Body of pancreas (tissue), 4 donors: ENCODE data around the gene INPP5J. TPM values are rescaled to one million over a fixed set of nuclear protein-coding genes. Genes with fewer than 3 reads are reported as not detected.
"Not testable (repeated sequence)": the region's sequence is repeated elsewhere in the genome, so short reads cannot be mapped to it uniquely, and the experiment has no call there.

Source experiments
- ATAC-seq: fragments of 150-250 bp; one replicate; pipeline ENCODE4 v1.9.1; 2016
- DNase-seq, 4 donors: peaks; one replicate each; pipeline ENCODE4 v3.0.0-alpha.2; 2019
- H3K27ac ChIP-seq, 4 donors: fragments of 200-600 bp; sonication (generic); 1 replicate in 3 of 4; 2 replicates in 1 of 4; pipeline versions ENCODE4 v1.5.1 to v1.6.1; 2016 to 2019; ENCODE audit warnings: mild to moderate bottlenecking in 1 of 4, mixed read lengths in 1 of 4, moderate library complexity in 1 of 4
- H3K27me3 ChIP-seq, 2 donors: fragments of 200-600 bp; sonication (generic); one replicate each; pipeline ENCODE4 v1.6.0; 2016; ENCODE audit warnings: mild to moderate bottlenecking in 1 of 2
- H3K36me3 ChIP-seq, 2 donors: fragments of 200-600 bp; sonication (generic); replicated peaks in 1 of 2; 2 replicates each; pipeline ENCODE4 v1.5.1; 2016; ENCODE audit warnings: low read depth in 2 of 2; ENCODE audit not compliant: insufficient read depth in 1 of 2
- H3K4me1 ChIP-seq: fragments of 200-600 bp; sonication (generic); one replicate; pipeline ENCODE4 v1.6.0; 2016
- H3K4me3 ChIP-seq, 2 donors: fragments of 200-600 bp; sonication (generic); 1 replicate in 1 of 2; 2 replicates in 1 of 2; pipeline ENCODE4 v1.5.1; 2016 to 2019
- H3K9me3 ChIP-seq, 3 donors: fragments of 200-600 bp; sonication (generic); 1 replicate in 2 of 3; 2 replicates in 1 of 3; pipeline ENCODE4 v1.5.1; 2016
- CTCF ChIP-seq, 7 experiments: fragments of 450-650 bp in 4 of 7; fragments of 200-600 bp in 3 of 7; sonication (generic) in 3 of 7; IDR thresholded peaks; one replicate each; pipeline ENCODE4 v1.5.1; 2016 to 2019; ENCODE audit warnings: antibody characterized with exemption in 7 of 7
- POLR2A ChIP-seq, 3 donors: fragments of 450-650 bp; IDR thresholded peaks; one replicate each; pipeline ENCODE4 v1.6.1; 2016; ENCODE audit warnings: antibody characterized with exemption in 3 of 3, mild to moderate bottlenecking in 2 of 3
- WGBS, 2 donors: methylation state at CpG; one replicate each; pipeline ENCODE4 v1.1.5; 2017; 5-methylcytosine and 5-hydroxymethylcytosine counted together
- intact Hi-C: fragments of 100-400 bp; cut with DNase I; formaldehyde crosslinking; loops from one replicate; pipeline ENCODE4 v1.15.1; 2023
- total RNA-seq, 2 donors: library from RNA; depleted of rRNA; stranded (reverse); fragments of >200 nt; gene quantifications; one replicate each; pipeline ENCODE4 v1.1.0, GENCODE V29; 2016

Gene INPP5J
- total RNA-seq, 2 donors from 2014 or later: 16.1 to 17.8 TPM

DNA sequence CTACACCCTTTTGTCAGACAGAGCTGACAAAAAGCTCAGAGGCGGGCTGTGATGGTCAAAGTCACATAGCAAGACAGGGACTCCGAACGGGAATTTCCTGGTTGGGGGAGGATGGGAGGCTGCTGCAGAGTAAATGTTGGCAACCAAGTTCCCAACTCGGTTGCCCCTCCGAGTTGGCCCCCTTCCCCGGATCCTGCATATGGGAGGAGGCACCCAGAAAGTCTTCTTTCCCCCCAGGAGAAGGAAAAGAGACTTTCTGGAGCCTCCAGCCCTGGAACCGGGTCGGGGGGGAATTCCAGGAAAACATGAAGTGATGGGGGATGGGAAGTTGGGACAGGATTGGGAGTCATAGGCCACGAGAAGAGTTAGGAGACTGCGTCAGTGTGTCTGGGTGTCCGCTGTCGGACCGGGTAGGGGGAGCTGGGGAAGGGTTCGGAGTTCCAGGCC lies 16.0 kb upstream of the INPP5J start:
- WGBS, 2 donors: 44 to 52% methylated on average over 14 of the region's 14 CpGs
- intact Hi-C loops: no loop called here
- TF ChIP-seq CTCF (IDR thresholded peaks at IDR 0.05): no peak
- no peak for TF ChIP-seq POLR2A (IDR thresholded peaks at IDR 0.05)
- Histone ChIP-seq H3K36me3 (no peaks in the 10 kb centered on the region), H3K4me1 (peaks cover 23% of the 10 kb centered on the region), H3K27me3 (no peaks in the 10 kb centered on the region), H3K9me3 (no peaks in the 10 kb centered on the region), H3K27ac (peak overlapping the region; percentile 76 to 91 (median 78)), H3K4me3 (peak overlapping the region in 1 of 2 donors; percentile 16)
- DNase-seq: peak in 1 of 4 donors; percentile 35
- peak; percentile 2 for ATAC-seq

- peak within 1 kb of the TSS in 1 of 2 donors; percentile 16 for H3K4me3 ChIP-seq
- TF ChIP-seq POLR2A (IDR thresholded peaks at IDR 0.05) (peak; percentile 75 to 77 (median 75)), CTCF (IDR thresholded peaks at IDR 0.05) (peak; percentile 89 to 99 (median 98))
- DNase-seq (peak; percentile 97 to 99 (median 98)), ATAC-seq (peak; percentile 97)
- no peaks in the 10 kb centered on the region for H3K27me3 ChIP-seq
- H3K27ac ChIP-seq: peak within 1 kb of the TSS; percentile 76 to 91 (median 78)
- H3K4me1 ChIP-seq: peaks cover 23% of the 10 kb centered on the region
- H3K36me3 ChIP-seq: no peaks in the 10 kb centered on the region
- no peaks in the 10 kb centered on the region for H3K9me3 ChIP-seq
- intact Hi-C loops: no loop called here
- 3 to 5% methylated on average over 13 to 54 of the region's 67 CpGs for WGBS, 2 donors
Observed at GRCh38 chr22:31107178-31107893, 15.4 kb upstream of the INPP5J start, which contains the start of gene SELENOM. SELENOM (minus strand) TSS chr22:31107568; CDS start chr22:31107505, 63 bp downstream.

GRCh38 chr22:31107894-31108218 lies 14.9 kb upstream of the INPP5J start:
- Histone ChIP-seq H3K9me3 (no peaks in the 10 kb centered on the region), H3K4me1 (peaks cover 23% of the 10 kb centered on the region), H3K4me3 (no peak overlapping the region), H3K27me3 (no peaks in the 10 kb centered on the region), H3K36me3 (no peaks in the 10 kb centered on the region), H3K27ac (peak overlapping the region in 3 of 4 donors; percentile 76 to 91 (median 80))
- DNase-seq: no peak
- WGBS, 2 donors: 1 to 4% methylated on average over 5 of the region's 5 CpGs
- intact Hi-C loops: no loop called here
- TF ChIP-seq CTCF (IDR thresholded peaks at IDR 0.05) (no peak), POLR2A (IDR thresholded peaks at IDR 0.05) (no peak)
- peak; percentile 10 for ATAC-seq

GRCh38 chr22:31112547-31113091 lies 10.1 kb upstream of the INPP5J start:
- ATAC-seq, H3K36me3 ChIP-seq, DNase-seq, H3K27me3 ChIP-seq, H3K9me3 ChIP-seq, H3K4me3 ChIP-seq, H3K27ac ChIP-seq, H3K4me1 ChIP-seq, intact Hi-C loops: not testable (repeated sequence)
- WGBS, 2 donors: 84 to 97% methylated on average over 4 to 7 of the region's 7 CpGs

DNA sequence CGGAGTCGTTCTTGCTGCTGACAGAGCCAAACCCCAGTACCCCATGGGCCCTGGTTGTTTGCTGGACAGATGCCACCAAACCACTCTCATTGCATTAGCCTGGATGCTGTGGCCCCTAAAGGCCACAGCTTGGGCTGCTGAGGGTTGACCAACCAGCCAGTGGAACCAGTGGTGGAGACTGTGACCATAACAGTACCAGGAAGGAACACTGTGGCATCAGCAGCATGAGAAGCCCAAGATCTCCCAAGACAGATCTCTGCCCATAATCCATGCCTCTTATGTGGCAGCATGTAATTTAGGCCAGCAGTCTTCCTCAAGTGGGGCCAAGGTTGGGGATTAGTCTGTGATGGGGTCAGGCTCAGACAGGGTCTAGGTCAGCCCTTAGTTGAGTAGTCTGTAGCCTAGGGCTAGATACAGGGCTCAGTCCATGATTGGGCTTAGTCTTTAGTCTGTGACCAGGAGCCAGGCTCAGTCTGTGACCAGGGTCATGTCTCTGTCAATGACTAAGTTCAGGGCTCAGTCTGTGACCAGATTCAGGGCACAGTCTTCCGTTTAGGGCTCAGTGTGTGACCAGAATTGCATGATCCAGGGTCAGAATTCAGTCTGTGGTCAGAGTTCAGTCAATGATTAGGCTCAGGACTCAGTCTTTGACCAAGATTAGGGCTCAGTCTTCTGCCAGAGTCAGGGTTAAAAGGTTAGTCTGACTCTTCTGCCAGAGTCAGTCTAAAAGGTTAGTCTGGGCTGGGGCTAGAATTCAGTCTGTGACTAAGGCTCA lies 4.5 kb upstream of the INPP5J start:
- no peak for ATAC-seq
- DNase-seq: no peak
- Histone ChIP-seq H3K4me1 (peaks cover 15% of the 10 kb centered on the region), H3K4me3 (no peak overlapping the region), H3K9me3 (no peaks in the 10 kb centered on the region), H3K27ac (no peak overlapping the region), H3K27me3 (no peaks in the 10 kb centered on the region), H3K36me3 (no peaks in the 10 kb centered on the region)
- WGBS, 2 donors: 91 to 97% methylated on average over 3 of the region's 3 CpGs
- intact Hi-C loops: no loop called here
- TF ChIP-seq POLR2A (IDR thresholded peaks at IDR 0.05) (no peak), CTCF (IDR thresholded peaks at IDR 0.05) (no peak)
